AG08395 (cell line): Measurements from ENCODE around the gene TMEM51.

Experiments
- DNase-seq: peaks from one replicate; pipeline ENCODE4 v3.0.0; 2012; ENCODE audit warnings: mixed read lengths, low spot score

TMEM51 gene

DNA sequence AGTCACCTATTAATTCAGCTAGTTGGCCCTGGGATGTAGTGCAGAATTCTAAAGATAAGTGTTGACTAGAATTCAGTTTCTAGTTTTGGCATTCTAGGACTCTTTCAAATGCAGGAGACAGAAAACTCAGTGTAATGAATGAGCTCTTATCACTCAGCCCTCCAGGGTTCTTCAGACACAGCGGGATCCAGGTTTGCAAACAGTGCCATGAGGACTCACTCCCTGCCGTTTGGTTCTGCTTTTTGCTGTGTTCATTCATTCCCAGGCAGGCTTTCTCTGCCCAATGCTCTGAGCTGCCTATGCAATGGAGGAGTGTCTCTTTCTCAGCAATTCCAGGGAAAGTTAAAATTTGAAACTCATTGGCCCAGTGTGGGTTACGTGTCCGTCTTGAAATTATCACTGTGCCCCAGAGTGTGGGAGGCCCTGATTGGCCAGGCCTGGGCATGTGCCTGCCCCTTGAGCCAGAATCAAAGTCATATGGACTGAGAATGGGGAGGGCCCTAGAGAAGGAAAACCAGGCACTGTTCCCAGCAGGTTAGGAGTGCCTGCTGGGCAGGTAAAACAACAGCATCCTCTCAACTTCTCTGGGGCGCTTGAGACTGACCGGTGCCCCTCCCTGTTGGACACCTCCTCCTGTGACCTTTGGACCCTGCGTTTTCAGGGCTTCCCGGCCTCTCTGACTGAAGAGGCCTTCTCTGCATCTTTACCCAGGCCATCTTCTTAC is 43.4 kb downstream of the TMEM51 start:
- no peak for DNase-seq

DNA sequence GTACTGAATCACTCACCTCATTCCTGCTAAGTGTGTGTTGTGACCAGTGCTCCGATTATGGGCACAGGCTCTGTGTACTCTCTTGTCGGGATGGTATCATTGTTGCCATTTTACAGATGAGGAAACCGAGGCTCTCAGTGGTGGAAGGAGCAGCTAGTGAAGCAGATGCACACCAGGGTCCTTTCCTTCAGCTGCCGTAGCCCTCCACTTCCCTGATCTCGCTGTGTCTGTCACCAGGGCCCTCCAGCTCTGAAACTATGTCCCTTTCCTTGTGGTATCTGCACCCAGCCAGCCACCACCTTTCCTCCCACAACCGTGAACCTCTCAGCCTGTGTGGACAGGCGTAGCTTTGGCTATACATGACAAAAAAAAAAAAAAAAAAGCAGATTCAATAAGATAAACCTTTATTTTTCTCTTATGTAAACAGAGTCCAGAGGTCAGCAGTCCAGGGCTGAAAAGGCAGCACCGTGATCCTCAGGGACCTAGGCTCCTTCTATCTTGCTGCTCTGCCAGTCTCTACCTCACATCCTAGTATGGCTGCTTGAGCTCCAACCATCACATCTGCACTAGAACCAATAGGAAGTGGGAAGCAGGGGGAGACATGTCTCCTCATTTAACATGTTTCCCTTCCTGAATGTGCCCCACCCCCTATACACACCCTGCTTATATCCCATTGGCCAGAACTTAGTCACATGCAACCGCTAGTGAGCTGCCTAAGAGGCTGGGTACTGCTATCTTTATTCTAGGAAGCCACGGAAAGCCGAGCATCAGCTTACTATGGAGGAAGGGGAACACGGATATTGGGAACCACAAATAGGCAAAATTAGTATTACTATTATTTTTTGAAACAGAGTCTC is 44.3 kb downstream of the TMEM51 start:
- no peak for DNase-seq

DNA sequence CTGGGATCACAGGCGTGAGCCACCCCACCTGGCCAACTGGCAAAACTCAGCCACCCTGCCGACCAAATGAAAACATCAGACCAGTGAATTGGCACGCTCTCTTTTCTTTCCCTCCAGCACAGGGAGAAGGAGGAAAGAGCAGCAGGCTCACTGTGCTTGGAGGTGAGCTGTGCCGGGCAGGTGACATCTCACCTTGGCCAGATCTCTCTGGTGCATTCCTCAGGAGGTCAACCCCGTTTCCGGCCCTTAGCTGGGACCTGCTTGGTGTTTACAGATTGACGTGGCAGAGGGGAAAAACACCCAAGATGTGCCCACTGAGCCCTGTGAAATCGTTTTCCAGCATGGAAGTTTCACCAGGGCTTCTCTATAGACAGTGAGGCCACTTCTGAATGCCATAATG is 45.1 kb downstream of the TMEM51 start:
- DNase-seq, result no peak

- DNase-seq, result no peak
Observed at GRCh38 chr1:15201221-15201620, 47.7 kb downstream of the TMEM51 start.

DNA sequence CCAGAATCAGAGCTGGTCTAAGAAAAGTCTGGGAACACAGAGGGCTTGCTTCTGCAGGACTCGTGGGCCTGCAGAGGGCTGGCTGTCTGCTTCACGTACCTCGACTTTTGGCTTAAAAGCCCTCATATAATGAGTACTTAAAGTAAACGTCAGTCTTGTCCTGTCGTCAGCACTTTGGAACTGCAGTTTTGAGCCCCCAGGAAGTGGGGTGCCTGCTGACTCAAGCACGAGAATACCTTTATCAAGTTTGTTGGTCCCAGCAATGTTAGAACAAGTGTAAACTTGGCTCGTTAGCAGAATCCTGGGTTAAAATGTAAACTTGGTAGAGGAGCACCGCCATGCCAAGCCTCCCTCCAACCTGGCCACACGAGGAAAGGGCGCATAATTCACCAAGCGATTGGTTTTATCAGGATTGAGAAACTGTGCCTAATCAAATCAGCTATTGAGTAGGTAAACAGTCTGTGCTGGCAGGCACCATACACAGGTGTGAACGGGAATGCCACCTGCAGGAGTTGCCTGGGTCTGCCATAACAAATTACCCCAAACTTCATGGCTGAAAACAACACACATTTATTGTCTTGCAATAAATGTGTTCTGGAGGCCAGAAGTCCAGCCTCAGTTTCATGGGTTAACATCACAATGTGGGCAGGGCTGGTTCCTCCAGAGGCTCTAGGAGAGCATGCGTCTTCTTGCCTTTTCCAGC is 48.5 kb downstream of the TMEM51 start:
- no peak for DNase-seq

- DNase-seq, result no peak
Observed at GRCh38 chr1:15204931-15205330, 51.4 kb downstream of the TMEM51 start.

DNA sequence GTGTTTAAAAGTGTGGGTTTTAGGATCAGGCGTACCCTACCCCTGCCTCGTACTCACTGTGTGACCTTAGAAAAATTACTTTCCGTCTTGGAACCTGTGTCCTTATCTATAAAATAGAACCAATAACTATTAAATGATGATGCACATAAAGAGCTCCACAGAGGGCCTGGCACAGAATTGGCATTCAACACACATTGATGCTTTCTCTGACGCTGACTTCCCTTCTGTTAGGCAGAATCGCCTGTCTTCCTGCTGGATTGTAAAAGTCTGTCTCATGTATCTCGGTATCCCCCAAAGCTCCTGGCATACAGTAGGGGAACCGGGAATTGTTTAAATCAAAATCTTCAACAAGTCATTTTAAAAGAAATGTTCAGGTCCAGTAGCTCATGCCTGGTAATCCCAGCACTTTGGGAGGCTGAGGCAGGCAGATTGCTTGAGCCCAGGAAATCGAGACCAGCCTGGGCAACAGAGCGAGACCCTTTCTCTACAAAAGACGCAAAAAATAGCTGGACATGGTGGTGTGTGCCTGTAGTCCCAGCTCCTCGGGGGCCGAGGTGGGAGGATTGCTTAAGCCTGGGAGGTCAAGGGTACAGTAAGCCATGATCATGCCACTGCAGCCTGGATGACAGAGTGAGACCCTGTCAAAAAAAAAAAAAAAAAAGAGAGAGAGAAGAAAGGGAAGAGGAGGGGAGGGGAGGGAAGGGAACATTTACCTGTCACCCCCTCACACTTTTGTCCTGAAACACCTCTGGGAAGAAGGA is 52.2 kb downstream of the TMEM51 start:
- no peak for DNase-seq

DNA sequence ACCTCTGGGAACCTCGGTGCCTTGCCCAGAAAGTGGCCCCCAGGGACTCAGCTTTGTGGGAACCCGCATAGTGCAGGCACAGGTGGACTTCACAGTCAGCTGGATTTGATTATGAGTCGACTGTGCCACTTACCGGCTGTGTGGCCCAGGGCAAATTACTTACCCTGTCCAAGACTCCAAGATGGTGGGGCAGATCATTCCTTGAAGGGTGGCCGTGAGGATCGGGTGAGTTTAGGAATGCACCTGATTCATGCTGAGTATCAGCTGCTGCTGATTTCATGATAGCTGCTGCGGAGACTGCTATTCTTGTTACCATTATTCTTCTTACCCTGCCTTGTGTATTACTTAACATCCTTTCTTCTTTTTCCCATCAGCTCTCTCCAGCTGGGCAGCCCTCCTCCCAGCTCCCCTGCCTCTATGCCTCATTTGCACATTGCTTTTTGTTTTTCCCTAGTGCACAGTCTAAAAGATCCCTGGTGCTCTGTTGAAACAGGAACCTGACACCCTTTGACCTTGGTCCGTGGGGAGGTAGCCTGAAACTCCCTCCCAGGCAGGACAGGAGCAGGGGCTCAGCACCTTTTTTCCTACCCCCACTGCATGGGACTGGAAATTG is 53.0 kb downstream of the TMEM51 start:
- DNase-seq, result no peak

- DNase-seq, result no peak
Observed at GRCh38 chr1:15207031-15207828, 53.7 kb downstream of the TMEM51 start.

DNA sequence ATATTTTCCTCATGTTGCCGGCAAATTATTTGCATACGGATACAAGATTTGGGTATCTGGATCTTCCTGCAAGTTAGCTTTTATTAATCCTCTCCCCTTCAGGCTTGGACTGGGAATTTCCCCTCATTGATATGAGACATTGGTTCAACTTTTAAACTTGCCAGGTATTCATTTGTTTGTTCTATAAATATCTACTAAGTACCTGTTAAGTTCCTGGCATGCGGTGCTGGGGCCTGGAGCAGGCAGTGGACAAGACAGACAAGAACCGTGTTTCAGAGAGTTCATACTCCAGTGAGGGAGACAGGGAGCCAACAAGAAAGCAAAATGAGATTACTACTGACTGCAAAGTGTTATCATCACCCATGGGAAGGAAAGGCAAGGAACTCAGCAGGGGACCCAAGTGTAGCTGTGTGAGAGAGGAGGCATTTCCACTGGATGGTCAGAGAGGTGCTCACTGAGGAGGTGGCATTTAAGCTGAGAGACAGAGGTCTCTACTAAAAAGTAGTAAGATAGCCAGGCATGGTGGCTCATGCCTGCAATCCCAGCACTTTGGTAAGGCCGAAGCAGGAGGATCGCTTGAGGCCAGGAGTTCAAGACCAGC is 54.4 kb downstream of the TMEM51 start:
- DNase-seq, result no peak

GRCh38 chr1:15210651-15211375 is 57.3 kb downstream of the TMEM51 start:
- no peak for DNase-seq

GRCh38 chr1:15211424-15211823 is 57.9 kb downstream of the TMEM51 start:
- no peak for DNase-seq

DNA sequence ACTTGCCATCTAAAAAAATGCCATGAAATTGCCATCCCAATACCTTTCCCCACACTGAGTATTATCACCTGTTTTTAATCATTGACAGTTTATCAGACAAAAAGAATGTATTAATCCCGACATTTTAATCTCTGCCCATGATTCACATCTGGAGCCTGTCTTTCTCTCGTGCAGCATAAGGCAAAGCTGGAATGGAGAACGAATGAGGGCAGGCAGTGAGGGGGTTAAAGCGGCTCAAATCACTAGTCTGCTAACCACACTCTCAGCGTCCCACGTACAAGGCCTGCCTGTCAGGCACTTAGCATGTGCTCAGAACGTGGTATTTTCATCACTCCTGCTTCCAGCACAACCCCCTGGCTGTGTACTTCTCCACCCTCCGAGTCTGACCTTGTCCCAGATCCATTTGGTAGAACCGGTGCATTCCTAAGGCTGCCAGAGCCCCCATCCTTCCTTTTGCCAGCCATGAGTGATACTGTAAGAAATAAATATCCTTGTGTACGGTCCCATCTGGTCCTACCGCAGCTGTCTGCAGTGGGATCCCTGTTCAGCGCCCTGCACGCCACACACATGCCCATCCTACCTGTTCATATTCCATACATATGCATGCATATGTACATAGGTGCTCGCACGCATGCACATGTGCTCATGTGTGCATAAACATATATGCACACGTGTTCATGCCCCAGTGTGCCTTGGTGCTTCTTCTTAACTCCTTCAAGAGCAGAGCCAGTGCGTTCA is 58.8 kb downstream of the TMEM51 start:
- DNase-seq, result peak; percentile 32

DNA sequence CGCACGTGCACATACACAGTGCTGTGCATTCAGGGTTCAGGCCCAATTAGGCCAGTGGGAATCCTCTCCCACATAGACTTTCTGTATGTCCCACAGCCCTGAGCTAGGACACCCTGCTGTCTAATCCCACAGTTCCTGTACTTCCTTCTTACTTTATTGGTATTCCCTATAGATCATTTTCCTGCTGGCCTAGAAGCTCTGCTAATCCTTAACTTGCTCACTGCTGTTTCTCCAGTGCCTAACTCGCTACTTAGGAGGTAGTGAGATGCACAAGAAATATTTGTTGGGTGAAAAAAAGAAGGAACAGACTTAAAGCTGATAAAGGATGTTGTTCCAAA is 59.4 kb downstream of the TMEM51 start:
- no peak for DNase-seq

- peak; percentile 32 for DNase-seq
Observed at GRCh38 chr1:15213341-15213821, 59.8 kb downstream of the TMEM51 start.

- peak; percentile 69 for DNase-seq
Observed at GRCh38 chr1:15214527-15214926, 61.0 kb downstream of the TMEM51 start.

DNA sequence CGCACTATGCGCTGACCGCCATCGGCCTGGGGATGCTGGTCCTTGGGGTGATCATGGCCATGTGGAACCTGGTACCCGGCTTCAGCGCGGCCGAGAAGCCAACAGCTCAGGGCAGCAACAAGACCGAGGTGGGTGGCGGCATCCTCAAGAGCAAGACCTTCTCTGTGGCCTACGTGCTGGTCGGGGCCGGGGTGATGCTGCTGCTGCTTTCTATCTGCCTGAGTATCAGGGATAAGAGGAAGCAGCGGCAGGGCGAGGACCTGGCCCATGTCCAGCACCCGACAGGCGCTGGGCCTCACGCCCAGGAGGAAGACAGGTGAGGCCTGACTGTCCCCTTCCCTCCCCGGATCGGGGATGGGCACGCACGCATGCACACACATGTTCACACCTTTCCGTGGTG is 61.6 kb downstream of the TMEM51 start:
- no peak for DNase-seq

- DNase-seq, result no peak
Observed at GRCh38 chr1:15217654-15218053, 64.1 kb downstream of the TMEM51 start.
